ENCODE results near the gene YPEL3.

- no peak for TF ChIP-seq ZFX (IDR thresholded peaks at IDR 0.05)
- TF ChIP-seq, protein P1, sequence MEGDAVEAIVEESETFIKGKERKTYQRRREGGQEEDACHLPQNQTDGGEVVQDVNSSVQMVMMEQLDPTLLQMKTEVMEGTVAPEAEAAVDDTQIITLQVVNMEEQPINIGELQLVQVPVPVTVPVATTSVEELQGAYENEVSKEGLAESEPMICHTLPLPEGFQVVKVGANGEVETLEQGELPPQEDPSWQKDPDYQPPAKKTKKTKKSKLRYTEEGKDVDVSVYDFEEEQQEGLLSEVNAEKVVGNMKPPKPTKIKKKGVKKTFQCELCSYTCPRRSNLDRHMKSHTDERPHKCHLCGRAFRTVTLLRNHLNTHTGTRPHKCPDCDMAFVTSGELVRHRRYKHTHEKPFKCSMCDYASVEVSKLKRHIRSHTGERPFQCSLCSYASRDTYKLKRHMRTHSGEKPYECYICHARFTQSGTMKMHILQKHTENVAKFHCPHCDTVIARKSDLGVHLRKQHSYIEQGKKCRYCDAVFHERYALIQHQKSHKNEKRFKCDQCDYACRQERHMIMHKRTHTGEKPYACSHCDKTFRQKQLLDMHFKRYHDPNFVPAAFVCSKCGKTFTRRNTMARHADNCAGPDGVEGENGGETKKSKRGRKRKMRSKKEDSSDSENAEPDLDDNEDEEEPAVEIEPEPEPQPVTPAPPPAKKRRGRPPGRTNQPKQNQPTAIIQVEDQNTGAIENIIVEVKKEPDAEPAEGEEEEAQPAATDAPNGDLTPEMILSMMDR (conservative IDR thresholded peaks at IDR 0.05): peak; percentile 91
Observed at GRCh38 chr16:30091474-30092372, 4.3 kb downstream of the YPEL3 start, which contains the start of gene TBX6.

Measured in C4-2B (cell line).